AG10803 (cell line): Measurements from ENCODE around the gene MAG.

Source experiments
- DNase-seq: peaks from one replicate; pipeline ENCODE4 v3.0.0; 2010; ENCODE audit warnings: low read depth
- H3K4me3 ChIP-seq: 2 replicates; pipeline ENCODE4 v1.5.1; 2011; ENCODE audit warnings: mild to moderate bottlenecking, low read length, control low read depth
- CTCF ChIP-seq: conservative IDR thresholded peaks from 2 replicates; pipeline ENCODE4 v1.5.1; 2011; ENCODE audit warnings: mild to moderate bottlenecking, low read length, control low read depth, inconsistent platforms

MAG gene

DNA sequence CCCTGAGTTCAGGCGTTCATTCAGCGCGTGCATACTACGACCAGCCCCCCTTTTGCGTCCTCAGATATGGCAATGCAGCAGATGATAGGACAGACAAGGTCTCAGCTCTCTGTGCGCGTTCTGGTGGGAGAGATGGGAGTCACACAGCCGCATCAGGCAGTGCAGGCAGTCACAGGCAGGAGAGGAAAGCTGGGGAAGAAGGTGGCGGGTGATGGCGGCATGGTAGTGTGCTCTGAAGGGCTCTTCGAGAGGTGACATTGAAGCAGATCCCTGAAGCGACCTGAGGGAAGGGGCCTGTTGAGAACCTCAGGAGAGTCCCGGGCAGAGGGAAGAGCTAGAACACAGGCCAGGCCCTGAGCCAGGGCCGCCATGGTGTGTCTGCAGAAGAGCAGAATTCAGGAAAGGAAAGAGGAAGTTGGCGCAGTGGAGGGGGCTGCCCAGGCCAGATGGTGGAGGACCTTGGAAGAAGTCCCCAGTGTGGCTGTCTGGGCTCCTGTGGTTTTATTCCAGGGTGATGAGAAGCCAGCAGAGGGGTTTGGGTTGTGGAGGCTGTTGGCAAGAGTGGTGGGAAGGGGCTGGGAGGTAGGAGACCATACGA is 19.7 kb upstream of the MAG start:
- TF ChIP-seq CTCF = no peak
- DNase-seq = no peak
- no peak overlapping the region for H3K4me3 ChIP-seq

- no peak for TF ChIP-seq CTCF
These were observed 18.9 kb upstream of the MAG start for GRCh38 chr19:35272954-35273649.

DNA sequence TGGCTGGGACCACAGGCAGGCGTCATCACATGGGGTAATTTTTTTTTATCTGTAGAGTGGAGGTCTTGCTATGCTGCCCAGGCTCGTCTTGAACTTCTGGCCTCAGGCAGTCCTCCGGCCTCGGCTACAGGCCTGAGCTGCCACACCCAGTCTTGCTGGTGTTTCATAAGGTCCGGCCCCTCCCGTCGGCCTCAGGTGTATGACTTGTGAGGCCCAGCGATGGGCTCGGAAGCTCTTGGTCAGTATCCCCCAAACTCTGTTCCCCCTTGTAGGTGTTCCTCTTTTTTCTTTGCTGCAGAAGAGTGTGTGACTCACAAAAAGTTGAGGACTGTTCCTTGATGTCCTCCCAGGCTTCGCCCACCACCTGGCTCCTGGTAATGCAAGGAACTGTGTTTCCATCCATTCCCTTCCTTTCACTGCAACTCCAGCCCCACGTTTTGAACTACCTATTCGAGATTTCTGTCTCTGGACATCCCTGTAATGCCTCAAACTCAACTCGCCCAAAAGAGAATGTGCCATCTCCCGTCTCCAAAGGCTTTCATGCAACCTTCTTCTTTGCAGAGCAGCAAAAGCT is 18.2 kb upstream of the MAG start:
- TF ChIP-seq CTCF = no peak
- H3K4me3 ChIP-seq = no peak overlapping the region

More at GRCh38 chr19:35272954-35273649, 18.9 kb upstream of the MAG start:
- DNase-seq = no peak
- H3K4me3 ChIP-seq = no peak overlapping the region

DNA sequence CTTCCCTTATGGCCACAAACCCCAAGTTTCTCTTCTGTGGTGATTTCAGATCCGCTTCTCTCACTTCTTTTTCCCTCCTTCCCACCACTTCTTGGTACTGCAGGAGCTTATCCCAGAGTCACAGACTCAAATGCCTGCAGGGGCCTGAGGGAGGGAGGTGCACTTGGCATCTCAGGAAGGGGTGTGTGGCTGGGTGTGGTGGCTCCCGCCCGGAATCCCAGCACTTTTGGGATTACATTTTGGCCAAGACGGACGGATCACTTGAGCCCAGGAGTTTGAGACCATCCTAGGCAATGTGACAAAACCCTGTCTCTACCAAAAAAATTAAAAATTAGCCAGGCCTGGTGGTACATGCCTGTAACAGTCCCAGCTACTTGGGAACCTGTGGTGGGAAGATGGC is 17.6 kb upstream of the MAG start:
- DNase-seq = no peak
- TF ChIP-seq CTCF = no peak
- H3K4me3 ChIP-seq = no peak overlapping the region

More for the DNA sequence above, 18.2 kb upstream of the MAG start:
- no peak for DNase-seq

DNA sequence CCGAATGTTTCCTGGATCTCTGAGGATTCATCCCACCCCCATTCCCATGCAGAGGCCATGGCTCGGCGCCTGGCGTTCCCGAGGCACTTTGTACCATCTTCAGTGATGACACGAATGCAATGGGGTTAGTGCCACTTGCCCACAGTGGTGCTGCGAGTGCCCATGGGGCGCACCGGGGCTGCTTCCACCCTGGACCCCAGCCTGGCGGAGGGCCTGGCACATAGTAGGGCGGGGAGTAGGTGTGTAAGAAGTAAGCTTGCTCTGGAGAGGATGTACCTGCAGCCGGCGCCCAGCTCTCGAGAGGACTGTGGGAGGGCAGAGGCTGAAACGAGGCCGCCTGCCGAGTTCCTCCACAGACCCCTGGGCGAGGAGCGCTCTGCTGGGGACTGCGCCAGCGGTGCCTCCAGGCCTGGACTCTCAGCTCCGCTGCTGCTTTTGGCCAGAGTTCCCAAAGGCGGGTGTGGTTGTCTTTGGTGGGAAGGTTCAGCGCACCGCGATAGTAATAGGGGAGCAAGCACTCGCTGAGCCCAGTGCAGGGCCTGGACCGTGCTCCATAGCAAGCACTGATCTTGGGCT is 15.2 kb upstream of the MAG start:
- TF ChIP-seq CTCF = no peak
- no peak for DNase-seq
- H3K4me3 ChIP-seq = no peak overlapping the region

DNA sequence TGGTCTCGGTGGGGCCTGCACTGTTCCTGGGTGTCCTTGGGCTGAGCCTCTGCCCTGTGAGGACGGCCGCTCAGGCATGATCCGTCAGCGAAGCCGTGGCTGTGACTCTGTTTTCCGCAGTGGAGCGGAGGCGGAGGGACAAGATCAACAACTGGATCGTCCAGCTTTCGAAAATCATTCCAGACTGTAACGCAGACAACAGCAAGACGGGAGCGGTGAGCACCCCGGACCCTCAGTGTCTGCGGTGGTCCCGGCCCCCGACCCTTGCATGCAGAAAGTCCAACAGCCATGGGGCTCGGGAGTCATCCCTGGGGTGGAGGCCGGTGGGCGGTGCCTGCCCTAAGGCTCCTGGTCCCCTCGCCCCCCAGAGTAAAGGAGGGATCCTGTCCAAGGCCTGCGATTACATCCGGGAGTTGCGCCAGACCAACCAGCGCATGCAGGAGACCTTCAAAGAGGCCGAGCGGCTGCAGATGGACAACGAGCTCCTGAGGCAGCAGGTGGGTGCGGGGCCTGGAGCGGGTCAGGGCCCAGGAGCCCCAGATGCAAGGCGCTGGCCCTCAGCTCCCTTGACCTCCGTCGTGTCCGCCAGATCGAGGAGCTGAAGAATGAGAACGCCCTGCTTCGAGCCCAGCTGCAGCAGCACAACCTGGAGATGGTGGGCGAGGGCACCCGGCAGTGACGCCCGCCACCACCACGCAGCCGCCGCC is 13.2 kb upstream of the MAG start:
- TF ChIP-seq CTCF = no peak
- no peak overlapping the region for H3K4me3 ChIP-seq
- DNase-seq = no peak
